Kidney (tissue), 14 donors: ENCODE measurements around the gene HS6ST1. TPM values are rescaled to one million over a fixed set of nuclear protein-coding genes. Genes with fewer than 3 reads are reported as not detected.
A peak's percentile ranks its signal among the peaks of the same experiment; 100 is the strongest.

Experiments used
- DNase-seq, 5 donors: peaks; one replicate each; pipeline ENCODE4 v3.0.0-alpha.2; 2013 to 2020
- FAIRE-seq: peaks from 2 replicates; lab custom pipeline; 2012; peaks lifted over from hg19 to GRCh38; lab: Jason Lieb, UNC
- H3K27ac ChIP-seq, 2 donors: one replicate each; pipeline ENCODE4 v1.7.0; 2013; ENCODE audit warnings: low read depth in 2 of 2, low read length in 2 of 2, inconsistent platforms in 1 of 2
- H3K27me3 ChIP-seq: one replicate; pipeline ENCODE4 v1.7.1; 2013; ENCODE audit warnings: low read length, inconsistent platforms; ENCODE audit not compliant: control insufficient read depth, insufficient read depth
- H3K36me3 ChIP-seq, 3 donors: one replicate each; pipeline versions ENCODE4 v1.7.0 to v1.7.1; 2013; ENCODE audit warnings: low read length in 3 of 3, control low read depth in 1 of 3, inconsistent platforms in 1 of 3; ENCODE audit not compliant: insufficient read depth in 3 of 3, control insufficient read depth in 2 of 3
- H3K4me1 ChIP-seq, 3 donors: one replicate each; pipeline versions ENCODE4 v1.7.0 to v1.7.1; 2013; ENCODE audit warnings: low read length in 3 of 3, inconsistent platforms in 1 of 3, low read depth in 1 of 3; ENCODE audit not compliant: control insufficient read depth in 2 of 3, insufficient read depth in 2 of 3
- H3K4me3 ChIP-seq, 3 donors: one replicate each; pipeline versions ENCODE4 v1.7.0 to v1.8.1; 2013; ENCODE audit warnings: low read length in 3 of 3, control low read depth in 1 of 3, inconsistent platforms in 1 of 3
- H3K9ac ChIP-seq, 3 donors: one replicate each; pipeline versions ENCODE4 v1.7.0 to v1.7.1; 2013; ENCODE audit warnings: low read length in 3 of 3, control low read depth in 1 of 3, inconsistent platforms in 1 of 3
- H3K9me3 ChIP-seq, 3 donors: one replicate each; pipeline versions ENCODE4 v1.7.0 to v1.7.1; 2013; ENCODE audit warnings: low read length in 3 of 3, control low read depth in 1 of 3, inconsistent platforms in 1 of 3; ENCODE audit not compliant: control insufficient read depth in 2 of 3, insufficient read depth in 1 of 3
- intact Hi-C: fragments of 100-400 bp; cut with DNase I; formaldehyde crosslinking; loops from one replicate; pipeline ENCODE4 v1.11.1; 2022
- polyA plus RNA-seq: library from polyadenylated mRNA; stranded (reverse); fragments of 350-450 nt; fragmentation: Illumina TruSeq; extraction: RNeasy Lipid Tissue Mini Kit (QIAGEN cat#74804); gene quantifications from one replicate; pipeline ENCODE4 v1.2.3, GENCODE V29; 2014; ENCODE audit warnings: low read depth, low replicate concordance; ENCODE audit not compliant: insufficient read depth
- total RNA-seq: library from RNA; stranded (reverse); fragmentation: NEBNext Ultra II Directional; extraction: Animal tissue kit (Norgen Biotek cat#: 25700); gene quantifications from one replicate; pipeline ENCODE4 v1.2.1, GENCODE V29; 2021
- TF ChIP-seq, protein P1 (sequence below): IDR thresholded peaks from 3 replicates; pipeline ENCODE4 v1.5.1; 2012; ENCODE audit warnings: mild to moderate bottlenecking, moderate library complexity, borderline replicate concordance; ENCODE audit not compliant: insufficient read depth; ENCODE audit errors: extremely low read depth
- donor health status: control.
- donor health status: control.
- donor health status: control.
- donor health status: control.
- donor health status: control.
- donor health status: DM: yes; HTN: yes; CAD: no.
- donor health status: Normal renal cell carcinoma (clear cell type).

Gene HS6ST1
- total and polyA plus RNA-seq, 2 donors from 2014 or later = 49.6 to 73.9 TPM

DNA sequence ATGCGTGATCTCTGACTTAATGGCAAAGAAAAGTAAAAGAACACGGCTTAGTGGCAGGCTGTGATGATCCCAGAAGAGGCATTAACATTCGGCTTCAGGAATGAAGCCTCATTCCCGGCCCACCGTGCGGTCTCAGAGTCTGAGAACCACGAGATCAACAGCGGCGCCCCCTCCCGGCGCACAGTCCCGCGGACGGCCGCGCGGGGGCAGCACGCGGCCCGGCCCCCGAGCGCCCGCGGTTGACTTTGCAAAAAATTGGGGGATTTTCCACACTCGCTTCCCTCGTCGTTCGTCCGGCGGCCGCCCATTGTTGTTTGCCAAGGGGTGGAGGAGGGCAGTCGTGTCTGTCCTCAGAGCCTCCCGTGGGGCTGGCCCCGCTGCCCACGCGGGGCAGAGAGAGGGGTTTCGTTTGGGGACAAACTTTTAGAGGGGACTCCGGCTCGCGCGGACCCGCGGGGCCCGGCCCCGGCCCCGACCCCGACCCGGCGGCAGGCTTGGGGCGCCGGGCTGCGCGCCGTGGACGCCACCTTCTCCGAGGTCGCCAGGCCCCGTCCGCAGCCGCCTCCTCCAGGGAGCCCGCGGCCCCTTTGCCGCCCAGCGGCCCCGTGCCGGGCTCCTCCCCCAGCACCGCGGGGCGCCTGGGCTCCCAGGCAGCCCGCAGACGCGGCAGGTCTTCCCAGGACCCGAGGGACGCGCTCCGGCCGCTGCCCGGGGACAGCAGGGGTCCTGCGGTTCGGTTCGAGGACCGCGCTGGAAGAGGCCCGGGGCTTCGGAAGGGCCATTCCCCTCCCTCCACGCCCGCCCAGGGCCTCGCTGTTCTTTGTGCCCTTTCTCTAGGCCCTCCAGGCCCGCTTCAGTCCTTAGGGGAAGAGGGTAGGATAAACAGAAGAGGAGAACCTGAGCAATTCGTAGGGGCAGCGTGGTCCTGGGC lies 3.4 kb upstream of the HS6ST1 start:
- H3K9ac ChIP-seq = peak overlapping the region in 1 of 3 donors; percentile 26
- H3K27ac ChIP-seq = peak overlapping the region; percentile 65 to 80
- TF ChIP-seq, protein P1, sequence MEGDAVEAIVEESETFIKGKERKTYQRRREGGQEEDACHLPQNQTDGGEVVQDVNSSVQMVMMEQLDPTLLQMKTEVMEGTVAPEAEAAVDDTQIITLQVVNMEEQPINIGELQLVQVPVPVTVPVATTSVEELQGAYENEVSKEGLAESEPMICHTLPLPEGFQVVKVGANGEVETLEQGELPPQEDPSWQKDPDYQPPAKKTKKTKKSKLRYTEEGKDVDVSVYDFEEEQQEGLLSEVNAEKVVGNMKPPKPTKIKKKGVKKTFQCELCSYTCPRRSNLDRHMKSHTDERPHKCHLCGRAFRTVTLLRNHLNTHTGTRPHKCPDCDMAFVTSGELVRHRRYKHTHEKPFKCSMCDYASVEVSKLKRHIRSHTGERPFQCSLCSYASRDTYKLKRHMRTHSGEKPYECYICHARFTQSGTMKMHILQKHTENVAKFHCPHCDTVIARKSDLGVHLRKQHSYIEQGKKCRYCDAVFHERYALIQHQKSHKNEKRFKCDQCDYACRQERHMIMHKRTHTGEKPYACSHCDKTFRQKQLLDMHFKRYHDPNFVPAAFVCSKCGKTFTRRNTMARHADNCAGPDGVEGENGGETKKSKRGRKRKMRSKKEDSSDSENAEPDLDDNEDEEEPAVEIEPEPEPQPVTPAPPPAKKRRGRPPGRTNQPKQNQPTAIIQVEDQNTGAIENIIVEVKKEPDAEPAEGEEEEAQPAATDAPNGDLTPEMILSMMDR = peak; percentile 98
- no peaks in the 10 kb centered on the region for H3K36me3 ChIP-seq
- peak; percentile 90 to 95 (median 92) for DNase-seq
- H3K4me3 ChIP-seq = peak overlapping the region; percentile 36 to 48 (median 46)
- intact Hi-C loops = no loop called here
- H3K4me1 ChIP-seq = peaks cover 0 to 11% (median 5%) of the 10 kb centered on the region in 3 donors
- no peak for FAIRE-seq
- no peaks in the 10 kb centered on the region for H3K9me3 ChIP-seq
- H3K27me3 ChIP-seq = no peaks in the 10 kb centered on the region

DNA sequence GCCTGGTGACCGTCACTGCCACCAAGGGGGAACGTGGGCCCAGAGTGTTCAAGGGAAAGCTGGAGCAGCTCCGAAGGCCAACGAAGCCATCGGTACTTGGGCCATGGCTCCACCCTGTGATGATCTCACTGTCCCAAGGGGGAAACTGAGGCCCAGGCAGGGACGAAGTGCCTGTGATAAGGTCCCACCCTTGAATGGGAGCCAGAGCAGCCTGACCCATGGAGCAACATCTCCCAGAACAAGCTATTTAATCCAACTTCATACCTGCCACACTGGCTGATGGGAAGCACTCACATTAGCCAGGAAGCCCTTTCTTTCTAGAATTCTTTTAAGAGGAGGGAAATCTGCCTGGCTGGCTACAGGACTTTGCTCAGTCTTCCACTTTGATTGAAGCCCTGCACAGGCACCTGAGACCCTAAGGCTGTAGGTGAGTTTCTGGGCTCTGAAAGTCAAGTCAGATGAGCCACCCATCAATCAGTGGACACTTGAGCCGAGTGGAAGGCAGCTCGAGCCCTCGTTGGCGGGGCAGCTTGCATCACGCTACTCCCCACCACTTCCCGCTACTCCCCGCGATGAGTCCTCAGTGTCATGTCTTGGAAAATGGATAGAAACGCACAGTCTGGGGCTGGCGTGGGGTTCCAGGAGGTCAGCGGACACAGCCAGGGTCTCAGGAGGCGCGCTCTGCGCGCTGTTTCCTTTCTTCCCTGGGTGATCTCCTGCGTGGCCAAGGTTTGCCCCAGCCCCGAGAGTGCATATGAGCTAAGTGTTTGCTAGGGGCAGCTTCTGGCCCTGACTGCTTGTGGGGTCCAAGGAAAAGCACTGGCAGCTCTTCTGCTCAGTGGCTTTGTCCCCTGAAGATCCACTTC lies 2.5 kb upstream of the HS6ST1 start:
- peak in 2 of 5 donors; percentile 63 to 74 for DNase-seq
- Histone ChIP-seq H3K9ac (no peak overlapping the region), H3K27ac (peak overlapping the region in 1 of 2 donors; percentile 65)

DNA sequence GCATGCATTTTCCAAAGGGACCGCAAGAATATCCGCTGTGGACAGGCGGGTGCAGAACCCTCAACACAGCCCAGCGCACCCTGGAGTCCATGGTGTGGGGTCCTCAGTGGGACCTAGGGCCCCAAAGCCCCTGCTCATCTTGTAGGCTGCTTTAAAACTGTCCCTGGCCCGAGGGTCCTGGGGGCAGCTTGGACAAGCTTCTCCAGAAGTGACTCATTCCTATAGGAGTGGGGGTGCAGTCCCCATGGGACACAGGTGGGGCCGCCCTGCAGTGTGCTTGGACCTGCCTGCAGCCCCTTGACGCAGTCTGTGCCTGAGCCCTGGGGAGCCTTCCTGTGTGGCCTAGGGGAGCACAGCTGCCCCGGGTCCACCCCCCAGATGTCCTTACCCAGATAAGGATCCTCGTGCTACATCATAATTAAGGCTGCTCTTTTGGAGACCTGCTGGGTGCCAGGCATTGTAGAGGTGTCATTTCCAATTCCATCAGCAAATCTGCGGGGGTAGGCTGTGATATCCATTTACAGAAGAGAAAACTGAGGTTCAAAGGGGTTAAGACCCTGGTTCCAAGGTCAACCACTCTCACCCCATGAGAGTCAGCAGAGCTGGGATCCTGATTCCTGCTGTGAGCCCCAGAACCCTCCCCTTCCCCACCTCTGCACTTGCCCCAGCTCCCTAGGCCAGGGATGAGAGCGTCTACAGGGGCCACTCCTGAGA lies 1.7 kb upstream of the HS6ST1 start:
- H3K9ac ChIP-seq = no peak overlapping the region
- H3K9me3 ChIP-seq = no peaks in the 10 kb centered on the region
- intact Hi-C loops = no loop called here
- peaks cover 0 to 23% (median 5%) of the 10 kb centered on the region in 3 donors for H3K4me1 ChIP-seq
- H3K4me3 ChIP-seq = no peak overlapping the region
- TF ChIP-seq, protein P1 = no peak
- H3K27ac ChIP-seq = no peak overlapping the region
- no peak for FAIRE-seq
- peak in 2 of 5 donors; percentile 48 to 80 for DNase-seq
- no peaks in the 10 kb centered on the region for H3K36me3 ChIP-seq
- H3K27me3 ChIP-seq = no peaks in the 10 kb centered on the region

More for the DNA sequence above, 2.5 kb upstream of the HS6ST1 start:
- H3K9me3 ChIP-seq = no peaks in the 10 kb centered on the region
- TF ChIP-seq, protein P1 = no peak
- FAIRE-seq = no peak
- peak overlapping the region in 2 of 3 donors; percentile 23 to 27 for H3K4me3 ChIP-seq
- H3K36me3 ChIP-seq = no peaks in the 10 kb centered on the region
- no peaks in the 10 kb centered on the region for H3K27me3 ChIP-seq
- peaks cover 0 to 19% (median 5%) of the 10 kb centered on the region in 3 donors for H3K4me1 ChIP-seq
- intact Hi-C loops = no loop called here
